Epithelial cell of proximal tubule (primary cell): Measurements from ENCODE around the gene RPS19BP1. TPM values are rescaled to one million over a fixed set of nuclear protein-coding genes. Genes with fewer than 3 reads are reported as not detected.

Experiments
- DNase-seq: peaks from one replicate; pipeline ENCODE4 v3.0.0-alpha.2; 2011; ENCODE audit warnings: low read depth
- H3K4me3 ChIP-seq: 2 replicates; pipeline ENCODE4 v1.5.1; 2011; ENCODE audit warnings: low read depth, mild to moderate bottlenecking, low read length
- CTCF ChIP-seq: conservative IDR thresholded peaks from 2 replicates; pipeline ENCODE4 v1.5.1; 2012; ENCODE audit warnings: low read depth, mild to moderate bottlenecking, low read length
- total RNA-seq: library from RNA; depleted of rRNA; stranded (reverse); fragments of >200 nt; gene quantifications from 2 replicates; pipeline ENCODE4 v1.2.3, GENCODE V29; 2015

The RPS19BP1 gene
- total RNA-seq, 1 donor from 2014 or later, result 126 TPM

DNA sequence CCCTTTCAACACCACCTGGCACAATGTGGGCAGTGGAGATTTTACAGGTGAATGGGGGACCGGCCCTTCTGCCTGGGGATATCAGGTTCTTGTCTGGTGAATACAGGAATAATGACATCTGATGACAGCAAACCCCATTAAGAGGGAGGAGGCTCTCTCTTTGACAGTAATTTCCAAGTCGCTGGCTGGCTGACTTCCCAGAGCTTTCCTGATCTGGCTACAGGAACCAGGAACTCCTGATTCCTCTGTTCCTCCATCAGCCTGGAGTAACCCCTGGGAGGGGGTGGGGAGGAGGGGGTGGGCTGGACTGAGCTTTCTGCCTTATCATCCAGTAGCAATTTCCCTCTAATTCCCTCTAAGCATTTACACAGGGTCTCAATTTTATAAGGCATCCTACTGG, 34.2 kb downstream of the RPS19BP1 start:
- DNase-seq, result no peak
- H3K4me3 ChIP-seq, result no peak overlapping the region
- no peak for TF ChIP-seq CTCF

DNA sequence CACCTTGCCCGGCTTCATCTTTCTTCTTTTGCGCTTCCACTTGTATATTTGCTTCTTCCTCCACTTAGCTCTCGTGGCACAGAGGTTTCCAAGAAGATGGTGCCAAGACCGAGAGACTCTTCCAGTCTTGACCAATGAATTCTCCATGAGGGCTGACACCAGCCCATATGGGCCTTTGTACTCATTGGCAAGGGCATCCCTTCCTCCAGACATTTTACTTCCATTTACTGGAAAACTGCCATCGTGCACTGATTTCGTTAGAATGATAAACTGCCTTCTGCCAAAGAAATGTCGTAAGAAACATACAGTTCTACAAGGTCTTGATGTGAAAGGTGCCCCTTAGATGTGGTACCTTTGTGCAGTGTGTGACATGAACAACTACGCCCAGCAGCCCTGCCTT, 35.1 kb downstream of the RPS19BP1 start:
- no peak overlapping the region for H3K4me3 ChIP-seq
- TF ChIP-seq CTCF, result no peak
- no peak for DNase-seq

DNA sequence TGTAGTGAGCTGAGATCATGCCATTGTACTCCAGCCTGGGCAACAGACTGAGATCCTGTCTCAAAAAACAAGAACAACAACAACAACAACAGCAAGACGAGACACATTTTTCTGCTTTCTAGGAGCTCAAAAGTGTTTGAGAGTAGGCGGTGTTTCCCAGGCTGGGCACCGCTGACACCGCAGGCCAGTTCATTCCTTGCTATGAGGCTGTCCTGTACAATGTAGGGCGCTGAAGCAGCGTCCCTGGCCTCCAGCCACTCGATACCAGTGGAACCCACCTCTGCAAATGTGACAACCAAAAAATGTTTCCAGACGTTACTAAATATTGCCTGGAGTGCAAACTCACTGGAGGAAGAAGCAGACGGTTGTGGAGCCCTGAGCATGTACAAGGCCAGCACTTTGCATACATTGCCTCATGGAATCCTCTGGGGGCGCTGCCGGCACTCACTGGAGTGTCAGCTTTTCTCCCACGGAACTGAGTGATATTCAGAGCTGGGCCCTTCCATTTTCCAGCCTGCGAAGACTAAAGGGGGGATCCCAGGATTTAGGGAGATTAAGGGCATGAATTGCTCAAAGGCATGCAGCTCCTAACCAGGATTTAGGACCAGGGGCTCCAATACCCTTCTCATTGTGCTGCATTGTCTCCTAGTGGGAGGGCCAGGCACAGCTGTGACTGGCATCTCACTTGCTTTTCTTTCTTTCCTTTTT, 36.3 kb downstream of the RPS19BP1 start:
- no peak for DNase-seq
- peak; percentile 86 for TF ChIP-seq CTCF
- no peak overlapping the region for H3K4me3 ChIP-seq

DNA sequence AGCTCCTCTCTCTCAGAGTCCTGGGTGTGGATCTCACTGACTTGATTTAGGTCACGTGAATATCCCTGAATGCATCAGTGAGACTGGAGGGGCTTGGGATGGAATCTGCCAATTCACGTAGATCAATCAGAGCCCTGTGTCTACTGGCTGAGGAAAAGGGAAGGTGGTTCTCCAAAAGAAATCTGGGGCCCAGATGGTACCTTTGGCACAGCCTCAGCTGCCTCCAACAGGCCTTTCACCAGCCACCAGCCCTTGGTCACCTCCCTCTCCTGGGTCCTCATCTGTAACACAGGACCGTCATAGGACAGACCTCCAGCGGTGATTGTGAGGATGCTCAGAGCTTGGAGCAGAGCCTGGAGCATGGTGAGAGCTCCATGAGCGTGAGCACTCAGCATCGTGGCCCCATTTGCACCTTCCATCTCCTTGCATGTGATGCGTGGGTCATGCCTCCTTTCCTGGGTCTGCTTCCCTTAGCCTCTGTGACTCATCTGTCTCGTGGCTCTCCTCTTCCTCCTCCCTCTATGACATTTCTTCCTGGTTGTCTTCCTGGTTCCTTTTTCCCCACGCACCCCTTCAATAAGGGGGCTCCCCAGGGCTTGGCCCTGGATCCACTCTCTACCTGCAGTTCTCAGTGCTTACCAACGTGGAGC, 38.0 kb downstream of the RPS19BP1 start:
- no peak for DNase-seq
- no peak overlapping the region for H3K4me3 ChIP-seq
- no peak for TF ChIP-seq CTCF

- no peak for DNase-seq
- H3K4me3 ChIP-seq, result no peak overlapping the region
- TF ChIP-seq CTCF, result no peak
Measured at GRCh38 chr22:39493759-39494158, 38.8 kb downstream of the RPS19BP1 start.

- TF ChIP-seq CTCF, result no peak
- DNase-seq, result no peak
- no peak overlapping the region for H3K4me3 ChIP-seq
Measured at GRCh38 chr22:39492186-39492585, 40.4 kb downstream of the RPS19BP1 start.

GRCh38 chr22:39491696-39492095, 40.9 kb downstream of the RPS19BP1 start:
- TF ChIP-seq CTCF, result no peak
- no peak overlapping the region for H3K4me3 ChIP-seq
- DNase-seq, result no peak
